HG03159 (cell line): ENCODE data around the gene TMEM82.
"Not testable (repeated sequence)": the region's sequence is repeated elsewhere in the genome, so short reads cannot be mapped to it uniquely, and the experiment has no call there.

ENCODE experiments used
- ATAC-seq: cut with Tn5 transposase; IDR thresholded peaks from one replicate; pipeline ENCODE4 v1.9.1; 2021; ENCODE audit warnings: mild to moderate bottlenecking, moderate library complexity; ENCODE audit not compliant: unreplicated experiment

TMEM82 gene

DNA sequence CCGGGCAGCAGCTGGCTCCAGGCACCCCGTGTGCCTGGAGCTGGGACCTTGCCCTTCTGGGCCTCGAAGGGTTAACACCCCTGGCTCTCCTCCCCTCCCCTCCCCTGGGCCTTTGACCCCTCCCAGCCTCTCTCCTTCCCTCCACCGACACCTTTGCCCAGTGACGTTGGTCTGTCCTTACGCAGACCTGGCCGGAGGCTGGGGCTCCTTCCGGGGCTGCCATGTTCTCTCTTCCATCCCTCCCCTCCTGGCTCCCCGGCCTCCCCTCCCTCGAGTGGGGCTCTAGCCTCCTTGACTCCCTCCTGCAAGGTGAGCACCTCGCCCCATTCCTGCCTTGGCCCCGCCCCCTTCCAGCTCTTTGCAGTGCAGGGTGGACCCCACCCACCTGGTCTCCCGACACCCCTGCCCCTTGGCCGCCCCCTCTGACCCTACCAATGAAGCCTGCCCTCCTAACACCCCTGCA, at the start of gene TMEM82:
Gene TMEM82, plus strand, starts transcription at position 161 of the 463 bp plus-strand sequence. Its CDS starts 61 bp downstream, at position 222.
- no peak for ATAC-seq

- no peak for ATAC-seq
Observed at GRCh38 chr1:15693371-15693770, 48.9 kb upstream of the TMEM82 start.

DNA sequence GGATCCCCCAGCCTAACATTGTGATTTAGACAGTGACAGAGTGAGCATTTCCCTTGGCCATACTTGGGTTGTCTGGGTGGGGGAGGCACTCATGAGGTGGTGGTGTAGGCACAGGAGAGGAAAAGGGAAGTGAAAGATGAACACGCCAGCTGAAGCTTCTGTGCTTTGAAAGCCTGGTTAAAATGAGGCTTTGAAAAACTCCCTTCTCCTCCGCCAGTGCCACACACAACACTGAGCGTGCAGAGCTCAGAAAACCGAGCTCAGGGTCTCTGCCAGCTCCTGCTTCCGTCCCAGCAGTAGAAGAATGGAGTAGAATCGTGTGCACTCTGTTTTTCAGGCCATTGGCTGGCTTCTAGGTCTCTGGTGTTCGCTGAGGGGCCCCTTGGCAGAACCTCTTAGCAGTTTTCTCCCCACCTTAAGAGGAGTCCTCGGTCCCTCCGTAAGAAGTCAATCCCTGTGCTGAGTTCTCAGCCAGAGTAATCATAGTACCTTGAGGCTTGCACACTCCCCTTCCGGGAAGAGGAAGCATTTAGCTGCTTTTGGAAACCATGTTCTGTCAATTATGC, 45.3 kb upstream of the TMEM82 start:
- peak; percentile 97 for ATAC-seq

DNA sequence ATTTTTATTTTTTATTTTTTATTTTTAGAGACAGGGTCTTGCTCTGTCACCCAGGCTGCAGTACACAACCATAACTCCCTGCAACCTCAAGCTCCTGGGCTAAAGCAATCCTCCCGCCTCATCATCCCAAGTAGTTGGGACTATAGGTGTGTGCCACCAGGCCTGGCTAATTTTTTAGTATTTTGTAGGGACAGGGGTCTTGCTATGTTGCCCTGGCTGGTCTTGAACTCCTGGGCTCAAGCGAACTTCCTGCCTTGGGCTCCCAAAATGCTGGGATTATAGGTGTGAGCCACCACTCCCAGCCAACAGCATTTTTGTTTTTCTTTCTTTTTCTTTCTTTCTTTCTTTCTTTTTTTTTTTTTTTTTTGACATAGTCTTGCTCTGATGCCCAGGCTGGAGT, 44.1 kb upstream of the TMEM82 start:
- no peak for ATAC-seq

GRCh38 chr1:15699321-15699720, 43.0 kb upstream of the TMEM82 start:
- ATAC-seq: not testable (repeated sequence)

- no peak for ATAC-seq
Observed at GRCh38 chr1:15700508-15700907, 41.8 kb upstream of the TMEM82 start.

- ATAC-seq: no peak
Observed at GRCh38 chr1:15701784-15702183, 40.5 kb upstream of the TMEM82 start.

DNA sequence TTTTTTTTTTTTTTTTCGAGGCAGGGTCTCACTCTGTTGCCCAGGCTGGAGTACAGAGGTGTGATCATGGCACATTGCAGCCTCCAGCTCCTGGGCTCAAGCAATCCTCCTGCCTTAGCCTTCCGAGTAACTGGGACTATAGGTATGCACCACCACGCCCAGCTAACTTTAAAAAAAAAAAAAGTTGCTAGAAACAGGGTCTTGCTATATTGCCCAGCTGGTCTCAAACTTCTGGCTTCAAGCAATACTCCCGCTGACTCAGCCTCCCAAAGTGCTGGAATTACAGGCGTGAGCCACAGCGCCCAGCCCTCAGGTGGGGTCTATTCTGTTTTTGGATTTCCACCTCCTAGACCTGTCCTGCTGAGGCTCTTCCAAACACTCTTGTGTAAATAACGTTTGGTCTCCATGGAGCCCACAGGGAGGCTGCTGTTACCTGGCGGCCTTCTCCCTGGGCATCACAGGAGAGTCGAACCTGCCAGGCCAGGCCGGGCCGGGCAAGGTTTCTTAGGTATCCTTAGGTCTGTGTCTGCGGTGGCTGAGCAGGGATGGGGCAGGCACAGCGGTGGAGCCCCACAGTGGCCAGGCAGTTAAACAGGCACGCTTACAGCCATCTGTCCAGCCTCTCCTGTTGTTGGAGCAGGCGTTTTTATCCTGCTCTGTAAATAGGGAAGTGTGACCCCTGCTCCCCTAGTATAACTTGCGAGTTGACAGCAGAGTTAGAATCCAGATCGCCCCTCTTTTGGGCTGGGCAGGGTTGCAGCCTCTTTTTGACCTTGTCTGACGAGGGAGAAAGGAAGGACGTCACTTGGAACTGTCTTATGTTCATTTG, 39.4 kb upstream of the TMEM82 start:
- ATAC-seq: no peak

- ATAC-seq: no peak
Observed at GRCh38 chr1:15703562-15703961, 38.7 kb upstream of the TMEM82 start.

GRCh38 chr1:15704526-15705183, 37.6 kb upstream of the TMEM82 start:
- ATAC-seq: no peak

GRCh38 chr1:15705184-15705566, 37.1 kb upstream of the TMEM82 start:
- no peak for ATAC-seq

DNA sequence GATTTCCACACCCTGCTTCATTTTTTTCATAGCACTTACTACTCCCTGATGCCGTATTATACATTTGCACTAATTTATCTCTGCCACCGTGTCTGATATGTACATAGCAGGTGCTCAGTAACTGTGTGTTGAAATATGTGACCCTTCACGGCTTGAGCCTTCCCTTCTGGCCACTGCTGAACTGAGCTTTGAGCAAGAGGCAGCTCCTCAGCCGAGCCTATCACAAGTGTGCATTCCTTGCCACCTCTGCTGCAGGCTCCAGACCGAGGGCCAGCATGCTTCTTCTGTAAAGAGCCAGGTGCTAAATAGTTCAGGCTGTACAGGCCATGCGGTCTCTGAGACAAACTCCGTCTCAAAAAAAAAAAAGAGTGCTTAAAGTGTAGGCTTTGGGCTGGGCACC, 35.5 kb upstream of the TMEM82 start:
- ATAC-seq: no peak

- ATAC-seq: no peak
Observed at GRCh38 chr1:15707239-15707925, 34.9 kb upstream of the TMEM82 start.

DNA sequence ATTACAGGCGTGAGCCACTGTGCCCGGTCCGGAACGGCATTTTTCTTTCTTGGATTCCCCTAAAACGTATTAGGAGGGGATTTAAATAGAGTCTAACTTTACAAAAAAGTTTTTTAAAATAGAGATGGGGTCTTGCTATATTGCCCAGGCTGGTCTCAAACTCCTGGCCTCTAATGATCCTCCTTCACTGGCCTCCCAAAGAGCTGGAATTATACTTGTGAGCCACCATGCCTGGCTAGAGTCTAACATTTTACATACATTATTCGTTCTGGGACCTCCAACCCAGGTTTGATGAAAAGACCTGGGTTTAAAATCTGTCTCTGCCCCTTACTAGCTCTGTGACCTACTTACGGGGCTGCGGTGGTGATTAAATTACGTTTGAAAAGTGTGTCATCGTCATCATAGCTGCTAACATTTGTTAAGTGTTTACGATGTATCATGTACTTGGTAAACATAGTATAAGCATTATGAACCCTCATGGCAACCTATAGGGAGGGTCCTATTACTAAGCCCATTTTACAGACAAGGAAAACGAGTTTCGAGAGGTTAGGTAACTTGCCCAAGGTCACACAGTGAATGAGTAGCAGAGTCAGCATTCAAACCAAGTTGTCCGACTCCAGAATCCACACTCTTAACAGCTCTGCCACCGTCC, 33.7 kb upstream of the TMEM82 start:
- ATAC-seq: no peak

DNA sequence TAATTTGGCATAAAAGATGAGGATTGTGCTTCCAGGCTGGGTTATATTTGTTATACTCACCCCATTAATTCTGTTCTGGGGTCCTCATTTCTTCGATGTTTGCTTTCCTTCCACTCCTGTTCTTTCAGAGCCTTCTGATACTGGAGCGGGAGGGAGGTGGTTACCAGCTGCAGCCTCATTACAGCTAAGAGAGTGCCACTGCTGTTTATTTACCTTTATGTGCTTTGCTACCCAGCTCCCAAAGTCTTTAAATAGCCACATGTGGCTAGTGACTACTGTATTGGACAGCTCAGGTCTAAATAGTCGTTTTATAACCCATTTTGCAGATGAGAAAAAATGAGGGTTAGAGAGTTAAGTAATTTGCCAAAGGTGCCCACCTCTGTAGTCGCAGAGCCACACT, 33.1 kb upstream of the TMEM82 start:
- ATAC-seq: no peak

- no peak for ATAC-seq
Observed at GRCh38 chr1:15712168-15712567, 30.1 kb upstream of the TMEM82 start.

DNA sequence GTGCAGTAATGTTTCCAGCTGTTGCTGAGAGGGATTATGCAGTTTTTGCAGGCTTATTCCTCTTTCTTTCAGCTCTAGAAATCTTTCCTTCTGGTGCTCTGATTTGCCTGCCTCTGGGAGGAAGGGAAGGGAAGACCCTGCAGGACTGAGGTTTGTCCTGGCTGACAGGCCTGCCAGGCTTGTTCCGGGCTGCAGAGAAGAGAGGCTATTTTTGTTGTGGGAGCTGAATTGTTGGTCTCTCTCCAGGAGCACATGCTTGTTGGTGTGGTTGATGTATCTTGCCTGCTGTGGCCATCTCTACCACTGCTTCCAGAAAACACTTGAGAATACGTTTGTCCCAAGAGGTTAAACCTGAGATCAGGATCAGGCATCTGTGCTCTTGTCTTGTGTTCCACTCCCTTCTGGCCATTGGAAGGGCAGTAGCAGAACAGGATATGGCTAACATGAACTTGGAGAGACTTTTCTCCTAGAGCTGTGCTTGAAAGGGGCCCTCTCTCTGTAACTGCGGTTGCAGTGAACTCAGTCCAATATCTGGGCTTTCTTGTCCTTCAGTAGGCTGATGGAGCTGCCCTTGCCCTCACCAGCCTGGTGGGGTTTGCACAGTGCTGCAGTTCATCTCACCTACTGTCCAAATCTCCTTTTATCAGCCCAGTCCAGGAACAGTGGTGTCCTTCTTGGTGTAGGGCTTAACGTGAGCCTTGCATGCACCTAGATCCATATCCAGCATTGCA, 27.7 kb upstream of the TMEM82 start:
- ATAC-seq: no peak

GRCh38 chr1:15717418-15718125, 24.7 kb upstream of the TMEM82 start:
- ATAC-seq: no peak

DNA sequence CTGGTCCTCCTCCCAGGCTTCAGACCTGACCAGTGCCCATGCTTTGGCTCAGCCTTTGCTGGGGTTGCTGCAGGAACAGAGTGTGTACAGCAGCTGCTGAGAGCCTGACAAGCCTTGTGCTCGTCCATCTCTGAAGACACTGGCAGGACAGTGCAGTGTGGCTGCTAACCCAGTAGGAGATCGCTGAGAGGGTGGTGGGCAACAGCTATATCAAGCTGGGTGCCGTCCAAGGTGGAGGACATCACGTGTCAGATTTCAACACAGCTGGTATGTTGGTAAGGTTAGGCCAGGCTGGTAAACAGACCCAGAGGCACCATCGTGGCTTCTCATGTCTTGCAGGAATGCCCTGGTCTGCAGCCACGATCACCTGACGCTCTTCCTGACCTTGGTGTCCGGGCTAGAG, 24.1 kb upstream of the TMEM82 start:
- ATAC-seq: no peak
